ENCODE results near the gene HES4. TPM values are rescaled to one million over a fixed set of nuclear protein-coding genes. Genes with fewer than 3 reads are reported as not detected.
A peak's percentile ranks its signal among the peaks of the same experiment; 100 is the strongest.

Gene HES4
- total and polyA plus RNA-seq, 4 donors = 3.6 to 82.3 (median 39.4) TPM

DNA sequence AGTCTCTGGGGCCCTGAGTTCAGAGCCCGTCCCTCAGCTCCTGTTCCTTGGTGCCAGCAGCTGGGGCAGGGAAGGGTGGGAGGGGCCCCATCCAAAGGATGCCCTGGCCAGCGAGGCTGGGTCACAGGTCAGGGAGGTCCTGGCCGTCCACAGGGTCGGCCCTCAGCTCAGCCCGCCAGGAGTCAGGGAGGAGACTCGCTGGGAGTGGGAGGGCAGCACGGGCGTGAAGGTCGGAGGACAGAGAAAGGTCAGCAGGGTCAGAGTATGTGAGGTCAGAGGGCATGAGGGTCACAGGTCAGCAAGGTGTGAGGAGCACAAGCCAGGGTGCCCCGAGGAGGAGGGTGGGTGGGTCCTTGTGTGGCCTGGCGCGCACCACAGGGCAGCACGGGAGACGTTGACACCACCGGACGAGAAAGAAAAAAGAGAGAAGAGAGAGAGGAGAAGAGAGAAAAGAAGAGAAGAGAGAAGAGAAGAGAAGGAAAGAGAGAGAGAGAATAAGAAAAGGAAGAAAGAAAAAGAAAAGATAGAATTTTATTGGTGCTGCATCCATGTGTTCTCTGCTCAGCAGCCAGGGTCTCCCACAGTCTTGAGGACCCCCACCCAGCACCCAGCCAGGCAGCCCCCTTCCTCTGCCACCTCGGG is 25.1 kb downstream of the HES4 start:
- ATAC-seq (ENCODE audit: low FRiP score) (no peak), DNase-seq (no peak)
- Histone ChIP-seq H3K9me3 (ENCODE audit: control insufficient read depth, low read length) (no peaks in the 10 kb centered on the region), H3K36me3 (ENCODE audit: control insufficient read depth in 1 of 2, insufficient read depth in 2 of 2, low read length in 1 of 2) (no peaks in the 10 kb centered on the region), H3K27ac (ENCODE audit: low read depth in 1 of 2, low read length in 2 of 2) (no peak overlapping the region), H3K27me3 (ENCODE audit: control insufficient read depth in 1 of 2, insufficient read depth in 2 of 2, low read length in 1 of 2) (no peaks in the 10 kb centered on the region), H3K4me1 (ENCODE audit: control insufficient read depth in 1 of 2, insufficient read depth in 2 of 2, low read length in 2 of 2) (no peaks in the 10 kb centered on the region), H3K4me3 (ENCODE audit: low read length in 2 of 2) (no peak overlapping the region)
- WGBS, 2 donors = 62 to 77% methylated on average over 17 of the region's 17 CpGs
- intact Hi-C loops (cut with DNase I) = no loop called here

DNA sequence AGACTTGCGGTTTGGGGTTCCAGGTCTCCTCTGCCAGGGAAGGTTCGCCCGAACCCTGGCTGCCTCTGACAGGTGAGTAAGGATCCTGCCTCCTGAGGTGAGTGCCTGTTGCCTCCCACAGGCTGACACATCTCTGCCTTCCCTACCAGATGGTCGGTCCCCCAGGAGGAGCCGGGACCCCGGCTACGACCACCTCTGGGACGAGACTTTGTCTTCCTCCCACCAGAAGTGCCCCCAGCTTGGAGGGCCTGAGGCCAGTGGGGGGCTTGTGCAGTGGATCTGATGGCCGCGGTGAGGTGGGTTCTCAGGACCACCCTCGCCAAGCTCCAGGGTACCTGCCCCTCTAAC is 25.6 kb downstream of the HES4 start:
- Histone ChIP-seq H3K9me3 (ENCODE audit: control insufficient read depth, low read length) (no peaks in the 10 kb centered on the region), H3K4me1 (ENCODE audit: control insufficient read depth in 1 of 2, insufficient read depth in 2 of 2, low read length in 2 of 2) (no peaks in the 10 kb centered on the region), H3K27ac (ENCODE audit: low read depth in 1 of 2, low read length in 2 of 2) (no peak overlapping the region), H3K36me3 (ENCODE audit: control insufficient read depth in 1 of 2, insufficient read depth in 2 of 2, low read length in 1 of 2) (no peaks in the 10 kb centered on the region), H3K27me3 (ENCODE audit: control insufficient read depth in 1 of 2, insufficient read depth in 2 of 2, low read length in 1 of 2) (no peaks in the 10 kb centered on the region), H3K4me3 (ENCODE audit: low read length in 2 of 2) (no peak overlapping the region)
- intact Hi-C loops (cut with DNase I) = no loop called here
- WGBS, 2 donors = 91 to 94% methylated on average over 11 of the region's 11 CpGs
- ATAC-seq (ENCODE audit: low FRiP score) (no peak), DNase-seq (no peak)

DNA sequence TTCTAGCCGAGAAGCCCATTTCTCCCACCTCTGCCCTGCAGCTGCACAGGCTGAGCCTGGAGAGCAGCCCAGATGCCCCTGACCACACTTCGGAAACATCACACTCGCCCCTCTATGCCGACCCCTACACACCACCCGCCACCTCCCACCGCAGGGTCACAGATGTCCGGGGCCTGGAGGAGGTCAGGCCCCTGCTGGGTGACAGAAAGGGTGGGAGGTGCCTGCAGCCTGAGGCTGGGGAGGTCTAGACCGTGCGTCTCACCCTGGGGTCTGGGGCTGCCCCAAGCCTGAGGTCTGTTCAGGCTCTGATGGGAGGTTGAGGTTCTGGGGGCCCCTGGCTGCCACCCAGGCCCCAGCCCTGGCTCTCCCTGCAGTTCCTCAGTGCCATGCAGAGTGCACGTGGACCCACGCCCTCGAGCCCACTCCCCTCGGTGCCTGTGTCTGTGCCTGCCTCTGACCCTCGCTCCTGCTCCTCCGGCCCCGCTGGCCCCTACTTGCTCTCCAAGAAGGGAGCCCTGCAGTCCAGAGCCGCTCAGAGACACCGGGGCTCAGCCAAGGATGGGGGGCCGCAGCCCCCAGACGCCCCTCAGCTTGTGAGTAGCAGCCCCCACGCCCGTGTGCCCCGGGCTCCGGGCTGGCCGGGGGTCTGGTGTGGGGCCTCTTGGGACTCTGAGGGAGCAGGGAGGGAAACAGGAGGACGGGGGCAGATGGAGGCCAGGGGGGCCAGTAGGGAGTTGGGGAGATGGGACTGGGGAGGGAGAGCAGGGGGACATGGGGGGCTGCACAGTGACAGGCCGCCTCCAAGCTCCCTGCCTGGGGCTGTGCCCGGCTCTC is 26.2 kb downstream of the HES4 start:
- DNase-seq (no peak), ATAC-seq (ENCODE audit: low FRiP score) (no peak)
- no peak overlapping the region for H3K27ac ChIP-seq (ENCODE audit: low read depth in 1 of 2, low read length in 2 of 2)
- no peak overlapping the region for H3K4me3 ChIP-seq (ENCODE audit: low read length in 2 of 2)
- WGBS, 2 donors = 74 to 84% methylated on average over 27 to 28 of the region's 28 CpGs
- H3K36me3 ChIP-seq (ENCODE audit: control insufficient read depth in 1 of 2, insufficient read depth in 2 of 2, low read length in 1 of 2) = no peaks in the 10 kb centered on the region
- no peaks in the 10 kb centered on the region for H3K9me3 ChIP-seq (ENCODE audit: control insufficient read depth, low read length)
- no peaks in the 10 kb centered on the region for H3K4me1 ChIP-seq (ENCODE audit: control insufficient read depth in 1 of 2, insufficient read depth in 2 of 2, low read length in 2 of 2)
- intact Hi-C loops (cut with DNase I) = no loop called here
- H3K27me3 ChIP-seq (ENCODE audit: control insufficient read depth in 1 of 2, insufficient read depth in 2 of 2, low read length in 1 of 2) = no peaks in the 10 kb centered on the region

DNA sequence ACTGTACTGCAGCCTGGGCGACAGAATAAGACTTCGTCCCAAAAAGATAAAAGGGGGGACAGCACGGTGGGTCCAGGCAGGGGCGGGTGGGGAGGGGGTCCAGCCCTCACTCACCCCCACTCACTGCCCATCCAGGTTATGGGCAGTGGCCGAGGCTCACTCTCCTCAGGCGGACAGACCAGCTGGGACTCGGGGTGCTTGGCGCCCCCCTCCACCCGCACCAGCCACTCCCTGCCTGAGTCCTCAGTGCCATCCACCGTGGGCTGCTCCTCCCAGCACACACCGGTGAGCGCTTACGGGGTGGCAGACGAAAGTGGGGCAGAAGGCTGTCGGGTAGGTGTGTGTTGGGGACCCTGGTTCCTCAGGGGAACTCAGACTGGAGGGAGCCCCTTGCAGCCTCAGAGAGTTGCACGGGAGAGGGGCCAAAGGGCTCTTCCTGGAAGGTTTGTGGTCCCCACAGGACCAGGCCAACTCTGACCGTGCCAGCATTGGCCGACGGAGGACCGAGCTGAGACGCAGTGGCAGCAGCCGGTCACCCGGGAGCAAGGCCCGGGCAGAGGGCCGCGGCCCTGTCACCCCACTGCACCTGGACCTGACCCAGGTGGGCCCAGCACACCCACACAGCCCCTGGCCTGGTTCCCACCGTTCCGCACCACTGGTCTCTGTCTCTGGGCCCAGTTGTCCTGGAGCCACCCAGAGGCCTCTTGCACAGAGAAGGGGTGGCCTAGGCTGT is 27.0 kb downstream of the HES4 start:
- no peak overlapping the region for H3K4me3 ChIP-seq (ENCODE audit: low read length in 2 of 2)
- no peak for ATAC-seq (ENCODE audit: low FRiP score)
- intact Hi-C loops (cut with DNase I) = no loop called here
- no peak overlapping the region for H3K27ac ChIP-seq (ENCODE audit: low read depth in 1 of 2, low read length in 2 of 2)
- H3K9me3 ChIP-seq (ENCODE audit: control insufficient read depth, low read length) = no peaks in the 10 kb centered on the region
- no peaks in the 10 kb centered on the region for H3K27me3 ChIP-seq (ENCODE audit: control insufficient read depth in 1 of 2, insufficient read depth in 2 of 2, low read length in 1 of 2)
- H3K4me1 ChIP-seq (ENCODE audit: control insufficient read depth in 1 of 2, insufficient read depth in 2 of 2, low read length in 2 of 2) = no peaks in the 10 kb centered on the region
- no peaks in the 10 kb centered on the region for H3K36me3 ChIP-seq (ENCODE audit: control insufficient read depth in 1 of 2, insufficient read depth in 2 of 2, low read length in 1 of 2)
- no peak for DNase-seq
- WGBS, 2 donors = 85 to 87% methylated on average over 28 of the region's 28 CpGs

DNA sequence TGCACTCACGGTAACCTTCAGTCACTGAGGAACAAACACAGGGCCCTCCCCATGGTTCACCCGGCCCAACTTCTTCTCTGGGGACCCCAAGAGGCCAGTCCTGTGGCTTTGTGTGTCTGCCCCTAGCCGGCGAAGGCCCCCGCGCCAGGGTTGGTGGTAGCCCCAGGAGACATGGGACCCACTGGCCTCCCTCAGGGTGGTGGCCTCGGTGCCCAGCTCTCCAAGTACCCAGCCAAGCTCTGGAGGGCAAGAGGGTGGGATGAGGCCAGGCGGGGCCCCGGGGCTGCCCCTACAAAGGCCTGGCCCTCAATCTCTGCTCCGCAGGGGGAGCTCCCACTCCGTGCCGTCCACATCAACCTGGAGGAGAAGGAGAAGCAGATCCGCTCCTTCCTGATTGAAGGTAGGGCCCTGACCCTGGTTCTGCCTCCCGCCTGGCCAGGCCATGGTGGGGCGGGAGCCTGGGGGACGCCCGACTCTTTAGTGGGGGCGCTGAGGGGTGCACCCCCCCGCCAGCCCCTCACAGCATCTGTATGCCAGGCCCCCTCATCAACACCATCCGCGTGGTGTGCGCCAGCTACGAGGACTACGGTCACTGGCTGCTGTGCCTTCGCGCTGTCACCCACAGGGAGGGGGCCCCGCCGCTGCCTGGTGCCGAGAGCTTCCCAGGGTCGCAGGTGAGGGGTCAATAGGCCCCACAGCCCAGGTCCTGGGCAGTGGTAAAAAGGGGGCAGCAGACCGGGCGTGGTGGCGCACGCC is 28.0 kb downstream of the HES4 start:
- Histone ChIP-seq H3K27me3 (ENCODE audit: control insufficient read depth in 1 of 2, insufficient read depth in 2 of 2, low read length in 1 of 2) (no peaks in the 10 kb centered on the region), H3K27ac (ENCODE audit: low read depth in 1 of 2, low read length in 2 of 2) (no peak overlapping the region), H3K4me3 (ENCODE audit: low read length in 2 of 2) (no peak overlapping the region), H3K4me1 (ENCODE audit: control insufficient read depth in 1 of 2, insufficient read depth in 2 of 2, low read length in 2 of 2) (no peaks in the 10 kb centered on the region), H3K9me3 (ENCODE audit: control insufficient read depth, low read length) (no peaks in the 10 kb centered on the region), H3K36me3 (ENCODE audit: control insufficient read depth in 1 of 2, insufficient read depth in 2 of 2, low read length in 1 of 2) (no peaks in the 10 kb centered on the region)
- DNase-seq (peak in 1 of 2 donors; percentile 51), ATAC-seq (ENCODE audit: low FRiP score) (no peak)
- intact Hi-C loops (cut with DNase I) = no loop called here
- WGBS, 2 donors = 75 to 77% methylated on average over 33 to 34 of the region's 34 CpGs

DNA sequence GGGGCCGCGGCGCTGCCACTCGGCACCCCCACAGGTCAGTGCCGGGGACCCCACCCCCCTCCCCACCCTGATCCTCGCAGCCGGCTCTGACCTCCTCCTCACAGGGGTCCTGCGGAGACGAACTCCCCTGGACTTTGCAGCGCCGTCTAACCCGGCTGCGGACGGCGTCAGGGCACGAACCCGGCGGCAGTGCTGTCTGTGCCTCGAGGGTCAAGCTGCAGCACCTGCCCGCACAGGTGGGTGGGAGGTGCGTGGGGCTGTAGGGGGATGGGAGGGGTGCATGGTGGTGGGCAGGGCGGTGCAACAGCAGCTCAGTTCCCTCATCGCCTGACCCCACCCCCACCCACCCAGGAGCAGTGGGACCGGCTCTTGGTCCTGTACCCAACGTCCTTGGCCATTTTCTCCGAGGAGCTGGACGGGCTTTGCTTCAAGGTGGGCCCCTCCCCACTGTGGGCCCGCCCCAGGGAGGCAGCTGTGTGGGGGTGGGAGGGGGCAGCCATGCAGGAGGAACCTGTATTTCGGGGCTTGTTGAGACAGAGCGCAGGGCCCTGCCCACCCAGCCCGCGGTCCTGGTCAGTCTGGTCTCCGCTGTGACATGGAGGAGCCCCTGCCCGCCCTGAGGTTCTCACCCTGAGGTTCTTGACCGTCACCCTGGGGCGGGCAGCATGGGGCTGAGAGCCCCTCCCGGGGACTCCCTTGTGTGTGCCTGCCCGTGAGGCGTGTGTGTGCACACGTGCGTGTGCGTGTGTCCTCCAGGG is 28.7 kb downstream of the HES4 start:
- Histone ChIP-seq H3K27ac (ENCODE audit: low read depth in 1 of 2, low read length in 2 of 2) (no peak overlapping the region), H3K36me3 (ENCODE audit: control insufficient read depth in 1 of 2, insufficient read depth in 2 of 2, low read length in 1 of 2) (no peaks in the 10 kb centered on the region), H3K27me3 (ENCODE audit: control insufficient read depth in 1 of 2, insufficient read depth in 2 of 2, low read length in 1 of 2) (no peaks in the 10 kb centered on the region), H3K4me1 (ENCODE audit: control insufficient read depth in 1 of 2, insufficient read depth in 2 of 2, low read length in 2 of 2) (no peaks in the 10 kb centered on the region), H3K9me3 (ENCODE audit: control insufficient read depth, low read length) (no peaks in the 10 kb centered on the region), H3K4me3 (ENCODE audit: low read length in 2 of 2) (no peak overlapping the region)
- 28 to 36% methylated on average over 38 to 42 of the region's 42 CpGs for WGBS, 2 donors
- intact Hi-C loops (cut with DNase I) = no loop called here
- DNase-seq (peak in 1 of 2 donors; percentile 43), ATAC-seq (ENCODE audit: low FRiP score) (no peak)

DNA sequence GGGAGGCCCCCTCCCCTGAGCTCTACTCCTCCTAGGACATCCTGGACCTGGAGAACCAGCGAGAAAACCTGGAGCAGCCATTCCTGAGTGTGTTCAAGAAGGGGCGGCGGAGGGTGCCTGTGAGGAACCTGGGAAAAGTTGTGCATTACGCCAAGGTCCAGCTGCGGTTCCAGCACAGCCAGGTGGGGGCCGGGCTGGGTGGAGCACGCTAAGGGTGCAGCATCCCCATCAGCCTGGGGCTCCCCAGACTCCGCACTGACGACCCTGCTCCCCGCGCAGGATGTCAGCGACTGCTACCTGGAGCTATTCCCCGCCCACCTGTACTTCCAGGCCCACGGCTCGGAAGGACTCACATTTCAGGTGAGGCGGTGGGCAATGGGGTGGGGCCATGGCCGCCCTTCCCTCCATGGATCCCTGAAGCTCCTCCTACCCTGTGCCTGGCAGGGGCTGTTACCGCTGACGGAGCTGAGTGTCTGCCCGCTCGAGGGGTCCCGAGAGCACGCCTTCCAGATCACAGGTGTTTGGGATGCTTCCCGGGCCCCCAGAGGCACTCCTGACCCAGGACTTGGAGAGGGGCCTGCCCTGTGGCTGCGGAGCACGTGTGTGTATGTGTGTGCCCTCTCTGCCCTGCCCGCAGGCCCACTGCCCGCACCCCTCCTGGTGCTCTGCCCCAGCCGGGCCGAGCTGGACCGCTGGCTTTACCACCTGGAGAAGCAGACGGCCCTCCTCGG is 29.5 kb downstream of the HES4 start:
- Histone ChIP-seq H3K9me3 (ENCODE audit: control insufficient read depth, low read length) (no peaks in the 10 kb centered on the region), H3K27me3 (ENCODE audit: control insufficient read depth in 1 of 2, insufficient read depth in 2 of 2, low read length in 1 of 2) (no peaks in the 10 kb centered on the region), H3K27ac (ENCODE audit: low read depth in 1 of 2, low read length in 2 of 2) (no peak overlapping the region), H3K4me1 (ENCODE audit: control insufficient read depth in 1 of 2, insufficient read depth in 2 of 2, low read length in 2 of 2) (no peaks in the 10 kb centered on the region), H3K36me3 (ENCODE audit: control insufficient read depth in 1 of 2, insufficient read depth in 2 of 2, low read length in 1 of 2) (no peaks in the 10 kb centered on the region), H3K4me3 (ENCODE audit: low read length in 2 of 2) (no peak overlapping the region)
- no peak for DNase-seq
- ATAC-seq (ENCODE audit: low FRiP score) = no peak
- intact Hi-C loops (cut with DNase I) = no loop called here
- 11 to 12% methylated on average over 33 of the region's 33 CpGs for whole genome bisulfite sequencing, 2 donors

All from aorta (tissue), 5 donors.